HL-60 (cell line): Measurements from ENCODE around the gene PRDX2.

ENCODE experiments used
- CTCF ChIP-seq: IDR thresholded peaks from one replicate; pipeline ENCODE4 v1.5.1; 2011; ENCODE audit warnings: low read length, control low read depth, inconsistent platforms; ENCODE audit not compliant: insufficient read depth
- GABPA ChIP-seq: IDR thresholded peaks from 2 replicates; pipeline ENCODE4 v1.6.1; 2012; ENCODE audit warnings: low read depth
- POLR2AphosphoS5 ChIP-seq: IDR thresholded peaks from 2 replicates; pipeline ENCODE4 v1.6.1; 2012; ENCODE audit warnings: low read depth

- TF ChIP-seq CTCF (no peak), POLR2AphosphoS5 (no peak), GABPA (no peak)
Measured at GRCh38 chr19:12784394-12784870, 17.2 kb downstream of the PRDX2 start.
